ENCODE measurements around the gene TTC34. TPM values are rescaled to one million over a fixed set of nuclear protein-coding genes. Genes with fewer than 3 reads are reported as not detected.

Gene TTC34
- total and polyA plus RNA-seq, 5 donors from 2014 or later = 0.05 to 1.1 (median 0.13) TPM

DNA sequence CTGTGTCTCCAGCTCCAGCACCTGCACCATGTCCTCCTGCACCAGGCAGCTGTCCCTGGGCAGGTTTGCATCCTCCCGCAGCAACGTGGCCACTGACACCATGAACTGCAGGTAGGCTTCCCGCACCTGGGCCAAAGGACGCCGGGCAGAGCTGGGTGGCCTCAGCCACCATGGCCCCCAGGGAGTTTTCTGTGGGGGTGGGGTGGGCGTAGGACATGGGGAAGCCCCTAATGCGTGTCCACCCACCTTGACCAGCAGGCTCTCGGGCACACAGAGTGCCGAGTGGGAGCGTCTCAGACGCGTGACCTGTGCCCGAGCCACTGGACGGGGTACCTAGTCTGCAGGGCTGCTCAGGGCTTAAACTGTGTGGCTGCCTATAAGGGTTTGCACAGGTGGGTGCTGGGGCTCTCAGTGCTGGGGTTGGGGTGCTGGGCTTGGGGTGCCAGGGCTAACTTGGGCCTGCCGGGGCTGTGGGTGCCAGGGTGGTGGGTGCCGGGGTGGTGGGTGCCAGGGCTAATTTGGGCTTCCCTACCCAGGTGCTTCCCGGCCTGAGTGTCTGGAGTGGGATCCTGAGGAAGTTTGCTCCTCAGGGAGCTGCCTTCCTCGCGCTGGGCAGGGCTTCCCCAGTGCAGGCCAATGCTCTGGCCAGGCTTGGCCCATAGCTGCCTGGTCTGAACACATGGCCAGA, 197.2 kb downstream of the TTC34 start:
- Mint-ChIP-seq H3K9me3 (peaks cover 0 to 2% (median 0%) of the 10 kb centered on the region in 7 donors), H3K4me3 (no peak overlapping the region), H3K27ac (no peak overlapping the region), H3K27me3 (peaks cover 6% of the 10 kb centered on the region), H3K4me1 (no peaks in the 10 kb centered on the region), H3K36me3 (no peaks in the 10 kb centered on the region)
- H3K27ac ChIP-seq (ENCODE audit: insufficient read depth, low read length, poor library complexity, severe bottlenecking) = no peak overlapping the region
- H3K4me3 ChIP-seq (ENCODE audit: low read depth, low read length) = no peak overlapping the region
- H3K27me3 ChIP-seq (ENCODE audit: control insufficient read depth, insufficient read depth, low read length) = no peaks in the 10 kb centered on the region
- no peaks in the 10 kb centered on the region for H3K9me3 ChIP-seq (ENCODE audit: control insufficient read depth in 2 of 2, low read length in 2 of 2)
- no peak for DNase-seq
- ATAC-seq (ENCODE audit: low read depth in 2 of 2) = no peak
- no peaks in the 10 kb centered on the region for H3K36me3 ChIP-seq (ENCODE audit: control insufficient read depth, insufficient read depth, low read length)
- no peaks in the 10 kb centered on the region for H3K4me1 ChIP-seq (ENCODE audit: control insufficient read depth, insufficient read depth, low read length, poor library complexity, severe bottlenecking)

DNA sequence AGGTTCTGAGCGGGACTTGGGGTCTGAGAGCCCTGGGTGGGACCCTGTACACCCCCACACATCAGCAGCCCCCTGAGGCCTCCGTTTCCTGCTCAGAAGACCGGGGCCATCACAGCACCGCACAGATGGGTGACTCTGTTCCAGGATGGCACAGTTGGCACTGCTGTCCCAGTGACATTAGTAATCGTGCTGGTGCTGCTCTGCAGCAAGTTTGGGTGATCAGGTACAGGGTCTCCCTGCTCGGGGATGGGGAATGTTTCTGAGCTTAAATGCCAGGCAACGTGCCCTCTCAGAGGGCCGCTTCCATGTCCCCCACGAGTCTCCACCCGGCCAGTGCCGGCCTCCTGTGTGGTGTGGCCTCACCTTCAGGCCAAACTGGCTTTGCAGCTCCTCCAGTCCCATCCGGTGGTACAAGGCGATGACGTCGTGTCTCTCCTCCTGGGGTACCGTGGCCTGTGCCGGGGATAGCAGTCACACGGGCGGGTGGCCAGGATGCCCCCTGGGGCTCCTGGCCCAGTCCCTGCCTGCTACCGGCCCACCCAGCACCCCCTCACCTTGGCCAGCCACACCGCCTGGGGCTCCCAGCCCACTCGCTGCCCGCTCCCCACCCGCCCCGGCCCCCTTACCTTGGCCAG, 197.9 kb downstream of the TTC34 start:
- H3K36me3 Mint-ChIP-seq = no peaks in the 10 kb centered on the region
- Histone ChIP-seq H3K27me3 (ENCODE audit: control insufficient read depth, insufficient read depth, low read length) (no peaks in the 10 kb centered on the region), H3K4me1 (ENCODE audit: control insufficient read depth, insufficient read depth, low read length, poor library complexity, severe bottlenecking) (no peaks in the 10 kb centered on the region), H3K27ac (ENCODE audit: insufficient read depth, low read length, poor library complexity, severe bottlenecking) (no peak overlapping the region), H3K4me3 (ENCODE audit: low read depth, low read length) (no peak overlapping the region), H3K36me3 (ENCODE audit: control insufficient read depth, insufficient read depth, low read length) (no peaks in the 10 kb centered on the region), H3K9me3 (ENCODE audit: control insufficient read depth in 2 of 2, low read length in 2 of 2) (no peaks in the 10 kb centered on the region)
- peak in 1 of 3 donors; percentile 0 for DNase-seq
- no peak overlapping the region for H3K27ac Mint-ChIP-seq
- H3K4me1 Mint-ChIP-seq = no peaks in the 10 kb centered on the region
- no peak overlapping the region for H3K4me3 Mint-ChIP-seq
- no peak for ATAC-seq (ENCODE audit: low read depth in 2 of 2)
- H3K27me3 Mint-ChIP-seq = peaks cover 6% of the 10 kb centered on the region
- H3K9me3 Mint-ChIP-seq = peaks cover 0 to 2% (median 0%) of the 10 kb centered on the region in 7 donors

DNA sequence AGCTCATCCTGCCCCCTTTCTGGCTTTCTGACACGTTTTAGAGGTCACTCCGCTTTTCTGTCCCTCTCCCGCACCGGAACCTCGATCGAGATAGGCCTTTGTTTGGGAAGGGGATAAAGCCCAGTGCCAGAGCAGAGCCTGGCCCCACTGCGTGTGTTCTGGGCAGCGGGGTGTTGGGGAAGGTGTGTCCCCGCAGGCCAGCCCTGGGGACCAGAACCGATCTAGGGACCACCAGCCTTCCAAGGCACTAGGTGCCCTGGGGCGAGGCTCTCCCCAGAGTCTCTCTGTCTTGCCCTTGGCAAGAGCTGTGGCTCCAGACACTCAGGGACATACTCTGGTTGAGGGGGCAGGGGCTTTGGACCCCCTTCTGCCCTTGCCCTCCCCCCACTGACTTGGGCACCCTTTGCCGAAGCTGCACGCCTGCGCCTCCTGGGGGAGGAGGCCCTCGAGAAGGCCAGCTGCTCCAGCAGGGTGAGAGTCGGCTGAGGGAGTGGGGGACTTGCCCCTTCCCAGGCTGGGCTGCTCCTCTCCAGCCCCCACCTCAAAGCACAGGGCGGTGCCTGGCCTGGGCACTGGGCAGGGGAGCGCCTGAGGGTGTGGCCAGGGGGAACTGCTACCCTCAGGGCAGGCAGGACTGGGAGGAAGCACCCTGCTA, 198.5 kb downstream of the TTC34 start:
- Histone ChIP-seq H3K9me3 (ENCODE audit: control insufficient read depth in 2 of 2, low read length in 2 of 2) (no peaks in the 10 kb centered on the region), H3K27ac (ENCODE audit: insufficient read depth, low read length, poor library complexity, severe bottlenecking) (no peak overlapping the region), H3K36me3 (ENCODE audit: control insufficient read depth, insufficient read depth, low read length) (no peaks in the 10 kb centered on the region), H3K27me3 (ENCODE audit: control insufficient read depth, insufficient read depth, low read length) (no peaks in the 10 kb centered on the region), H3K4me1 (ENCODE audit: control insufficient read depth, insufficient read depth, low read length, poor library complexity, severe bottlenecking) (no peaks in the 10 kb centered on the region), H3K4me3 (ENCODE audit: low read depth, low read length) (no peak overlapping the region)
- Mint-ChIP-seq H3K9me3 (peaks cover 0 to 3% (median 0%) of the 10 kb centered on the region in 7 donors), H3K36me3 (no peaks in the 10 kb centered on the region), H3K27ac (no peak overlapping the region), H3K4me3 (no peak overlapping the region), H3K27me3 (peaks cover 6% of the 10 kb centered on the region), H3K4me1 (no peaks in the 10 kb centered on the region)
- DNase-seq (no peak), ATAC-seq (ENCODE audit: low read depth in 2 of 2) (no peak)

DNA sequence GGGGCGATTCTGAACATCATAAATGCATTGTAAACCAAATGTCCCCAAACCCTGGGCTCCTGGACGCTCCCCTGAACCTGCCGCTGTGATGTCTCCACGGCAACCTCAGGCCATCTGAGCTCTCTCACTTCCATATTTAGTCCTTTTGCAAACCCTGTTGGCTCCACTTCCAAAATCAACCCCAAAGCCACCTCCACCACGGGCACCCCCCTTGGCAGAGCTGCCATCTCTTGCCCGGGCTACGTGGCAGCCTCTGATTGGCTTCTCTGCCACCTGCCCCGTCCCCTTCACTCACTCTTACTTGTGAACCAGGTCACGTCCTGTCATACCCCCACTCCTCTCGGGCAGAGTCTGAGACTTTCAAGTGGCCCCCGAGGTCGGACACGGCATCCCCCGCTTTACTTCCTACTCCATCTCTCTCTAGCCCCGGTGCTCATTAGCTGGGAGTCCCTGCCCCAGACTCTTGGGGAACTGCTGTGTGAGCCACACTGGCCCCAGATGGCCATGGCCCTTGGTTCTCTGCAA, 199.1 kb downstream of the TTC34 start:
- Histone ChIP-seq H3K27ac (ENCODE audit: insufficient read depth, low read length, poor library complexity, severe bottlenecking) (no peak overlapping the region), H3K27me3 (ENCODE audit: control insufficient read depth, insufficient read depth, low read length) (no peaks in the 10 kb centered on the region), H3K4me1 (ENCODE audit: control insufficient read depth, insufficient read depth, low read length, poor library complexity, severe bottlenecking) (no peaks in the 10 kb centered on the region), H3K9me3 (ENCODE audit: control insufficient read depth in 2 of 2, low read length in 2 of 2) (no peaks in the 10 kb centered on the region), H3K4me3 (ENCODE audit: low read depth, low read length) (no peak overlapping the region), H3K36me3 (ENCODE audit: control insufficient read depth, insufficient read depth, low read length) (no peaks in the 10 kb centered on the region)
- Mint-ChIP-seq H3K27ac (no peak overlapping the region), H3K36me3 (no peaks in the 10 kb centered on the region), H3K4me1 (no peaks in the 10 kb centered on the region), H3K27me3 (peaks cover 7% of the 10 kb centered on the region), H3K9me3 (peaks cover 0 to 3% (median 0%) of the 10 kb centered on the region in 7 donors), H3K4me3 (no peak overlapping the region)
- no peak for ATAC-seq (ENCODE audit: low read depth in 2 of 2)
- no peak for DNase-seq

DNA sequence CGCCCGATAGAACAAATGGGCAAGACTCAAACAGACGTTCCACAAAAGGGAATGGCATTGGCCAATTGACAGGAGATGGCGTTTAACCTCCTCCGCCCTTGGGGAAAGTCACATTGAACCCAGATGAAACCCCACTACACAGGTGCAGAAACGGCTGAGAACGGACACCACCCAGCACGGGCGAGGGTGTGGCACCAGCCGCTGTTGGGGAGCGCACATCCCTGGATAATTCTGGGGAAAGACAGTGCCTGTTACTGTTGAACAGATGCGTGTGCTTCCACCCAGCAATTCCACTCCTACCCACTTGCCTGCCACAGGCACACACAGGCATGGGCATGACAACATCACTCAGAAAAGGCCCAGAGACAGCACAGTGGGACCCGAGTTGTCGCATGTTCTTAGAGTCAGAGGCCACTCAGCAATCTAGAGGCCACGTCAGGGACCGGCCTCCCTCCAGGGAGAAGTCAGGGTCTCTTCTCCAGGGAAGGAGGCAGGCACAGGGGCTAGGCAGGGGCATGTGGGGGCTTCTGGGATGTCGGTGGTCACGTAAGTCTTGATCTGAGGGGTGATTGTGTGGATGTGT, 199.7 kb downstream of the TTC34 start:
- Mint-ChIP-seq H3K27me3 (peaks cover 10% of the 10 kb centered on the region), H3K4me1 (no peaks in the 10 kb centered on the region), H3K4me3 (no peak overlapping the region), H3K9me3 (peaks cover 0 to 3% (median 0%) of the 10 kb centered on the region in 7 donors), H3K36me3 (no peaks in the 10 kb centered on the region), H3K27ac (no peak overlapping the region)
- Histone ChIP-seq H3K4me1 (ENCODE audit: control insufficient read depth, insufficient read depth, low read length, poor library complexity, severe bottlenecking) (no peaks in the 10 kb centered on the region), H3K9me3 (ENCODE audit: control insufficient read depth in 2 of 2, low read length in 2 of 2) (no peaks in the 10 kb centered on the region), H3K4me3 (ENCODE audit: low read depth, low read length) (no peak overlapping the region), H3K27ac (ENCODE audit: insufficient read depth, low read length, poor library complexity, severe bottlenecking) (no peak overlapping the region), H3K36me3 (ENCODE audit: control insufficient read depth, insufficient read depth, low read length) (no peaks in the 10 kb centered on the region), H3K27me3 (ENCODE audit: control insufficient read depth, insufficient read depth, low read length) (no peaks in the 10 kb centered on the region)
- DNase-seq = no peak
- ATAC-seq (ENCODE audit: low read depth in 2 of 2) = no peak

DNA sequence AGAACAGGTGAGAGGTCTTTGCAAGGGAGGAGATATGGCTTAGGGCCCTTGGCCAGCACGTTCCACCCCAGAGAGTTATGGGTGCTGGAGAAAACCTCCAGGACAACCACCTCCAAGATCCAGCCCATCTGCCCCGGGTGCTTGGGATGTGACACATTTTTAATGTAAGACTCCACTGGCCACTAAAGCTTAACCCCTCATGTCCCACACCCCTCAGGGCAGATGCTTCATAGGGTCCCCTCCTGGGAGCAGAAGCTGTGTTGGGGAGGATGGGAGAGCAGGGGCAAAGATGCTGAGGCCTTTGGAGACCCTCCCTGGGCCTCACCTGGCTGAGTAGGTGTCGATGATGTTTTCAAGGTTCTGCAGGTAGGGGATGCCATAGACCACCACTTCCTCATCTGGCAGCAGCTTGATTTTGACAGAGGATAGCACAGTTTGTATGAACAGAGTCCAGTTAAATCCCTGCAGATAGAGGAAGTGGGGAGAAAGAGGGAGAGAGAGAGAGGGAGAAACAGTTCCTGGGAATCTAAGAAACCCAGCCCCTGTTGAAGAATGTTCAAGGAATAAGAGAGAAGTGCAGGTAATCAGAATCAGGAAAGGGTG, 203.1 kb downstream of the TTC34 start:
- Histone ChIP-seq H3K27me3 (ENCODE audit: control insufficient read depth, insufficient read depth, low read length) (no peaks in the 10 kb centered on the region), H3K9me3 (ENCODE audit: control insufficient read depth in 2 of 2, low read length in 2 of 2) (no peaks in the 10 kb centered on the region), H3K4me3 (ENCODE audit: low read depth, low read length) (no peak overlapping the region), H3K27ac (ENCODE audit: insufficient read depth, low read length, poor library complexity, severe bottlenecking) (no peak overlapping the region), H3K36me3 (ENCODE audit: control insufficient read depth, insufficient read depth, low read length) (no peaks in the 10 kb centered on the region), H3K4me1 (ENCODE audit: control insufficient read depth, insufficient read depth, low read length, poor library complexity, severe bottlenecking) (no peaks in the 10 kb centered on the region)
- no peaks in the 10 kb centered on the region for H3K36me3 Mint-ChIP-seq
- H3K27me3 Mint-ChIP-seq = peaks cover 10% of the 10 kb centered on the region
- H3K9me3 Mint-ChIP-seq = peaks cover 0 to 3% (median 0%) of the 10 kb centered on the region in 7 donors
- H3K4me1 Mint-ChIP-seq = no peaks in the 10 kb centered on the region
- no peak overlapping the region for H3K4me3 Mint-ChIP-seq
- no peak for DNase-seq
- no peak for ATAC-seq (ENCODE audit: low read depth in 2 of 2)
- peak overlapping the region in 1 of 3 donors; percentile 75 for H3K27ac Mint-ChIP-seq

Data from CD4-positive, CD25-positive, alpha-beta regulatory T cell (primary cell).